ENCODE measurements around the gene SCNM1.

DNA sequence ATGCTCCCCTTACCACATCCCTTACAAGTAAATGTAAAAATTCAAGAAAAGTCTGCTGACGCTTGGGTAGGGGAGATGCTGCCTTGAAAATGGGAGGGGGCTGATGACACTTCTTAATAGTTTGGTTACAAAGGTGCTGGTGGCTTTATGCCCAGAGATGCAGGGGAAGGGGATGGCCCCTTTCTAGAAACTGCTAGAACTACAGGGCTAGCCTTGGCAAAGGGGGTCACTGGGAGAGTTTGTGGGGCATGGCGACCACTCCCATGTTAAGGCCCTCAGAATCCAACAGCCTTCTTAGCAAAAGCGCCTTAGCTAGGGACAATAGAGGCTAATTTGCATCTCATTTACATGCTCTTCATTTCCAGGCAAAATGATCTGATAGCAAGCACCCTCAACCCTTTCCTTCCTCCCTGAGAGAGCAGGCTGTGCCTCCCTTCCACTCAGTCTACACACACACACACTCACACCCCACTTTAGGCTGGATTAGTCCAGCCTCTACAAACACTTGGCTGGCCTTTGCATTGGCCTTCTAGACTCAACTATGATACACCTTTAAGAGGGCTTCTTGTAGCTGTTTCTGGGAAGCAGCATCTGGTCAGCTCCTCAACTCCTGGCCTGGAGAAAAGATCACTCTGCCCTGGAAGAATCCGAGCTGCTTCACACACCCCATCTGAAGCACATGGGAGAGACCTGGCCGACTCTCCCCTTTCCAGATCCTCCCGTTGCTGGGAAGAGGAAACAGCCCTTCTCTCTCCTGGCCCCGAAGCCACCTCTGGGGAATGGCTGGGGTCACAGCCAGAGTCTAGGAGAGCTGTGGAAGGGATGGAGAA, 21.3 kb upstream of the SCNM1 start:
- TF ChIP-seq POLR2A (IDR thresholded peaks at IDR 0.05) (no peak), CTCF (IDR thresholded peaks at IDR 0.05) (no peak)
